ENCODE results near the gene CIBAR2.

The CIBAR2 gene

DNA sequence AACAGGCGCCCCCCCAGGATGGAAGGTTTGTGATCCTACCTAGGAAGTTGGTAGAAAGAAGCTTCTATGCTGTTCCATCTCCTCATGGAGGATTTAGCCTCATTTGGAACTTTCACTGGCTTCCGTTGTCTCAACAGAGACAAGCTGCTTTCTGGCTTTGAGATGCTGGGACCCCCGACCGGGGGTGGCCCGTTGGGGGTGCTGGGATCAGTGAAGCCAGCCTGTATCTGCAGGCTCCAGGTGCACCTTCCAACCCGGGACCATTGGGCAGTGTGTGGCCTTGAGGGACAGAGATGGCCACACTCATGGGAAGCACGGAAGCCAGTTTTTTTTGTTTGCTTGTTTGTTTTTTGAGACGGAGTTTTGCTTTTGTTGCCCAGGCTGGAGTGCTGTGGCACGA, 15.4 kb downstream of the CIBAR2 start:
- no peak for DNase-seq
- no peaks in the 10 kb centered on the region for H3K9me3 Mint-ChIP-seq
- peaks cover 4% of the 10 kb centered on the region for H3K36me3 Mint-ChIP-seq (ENCODE audit: insufficient read depth)
- ATAC-seq (replicated peaks) = no peak
- H3K4me1 Mint-ChIP-seq (ENCODE audit: low read depth in 2 of 2) = peaks cover 4 to 12% of the 10 kb centered on the region in 2 donors
- H3K4me3 Mint-ChIP-seq = no peak overlapping the region
- H3K27ac Mint-ChIP-seq = no peak overlapping the region
- peaks cover 9 to 16% of the 10 kb centered on the region in 2 donors for H3K27me3 Mint-ChIP-seq

GRCh38 chr16:85094812-85095211, 17.5 kb downstream of the CIBAR2 start:
- Mint-ChIP-seq H3K27me3 (peaks cover 9 to 16% of the 10 kb centered on the region in 2 donors), H3K9me3 (no peaks in the 10 kb centered on the region), H3K27ac (no peak overlapping the region), H3K36me3 (ENCODE audit: insufficient read depth) (peaks cover 4% of the 10 kb centered on the region), H3K4me1 (ENCODE audit: low read depth in 2 of 2) (peaks cover 0 to 8% of the 10 kb centered on the region in 2 donors), H3K4me3 (no peak overlapping the region)
- ATAC-seq (replicated peaks) = no peak
- DNase-seq = no peak

DNA sequence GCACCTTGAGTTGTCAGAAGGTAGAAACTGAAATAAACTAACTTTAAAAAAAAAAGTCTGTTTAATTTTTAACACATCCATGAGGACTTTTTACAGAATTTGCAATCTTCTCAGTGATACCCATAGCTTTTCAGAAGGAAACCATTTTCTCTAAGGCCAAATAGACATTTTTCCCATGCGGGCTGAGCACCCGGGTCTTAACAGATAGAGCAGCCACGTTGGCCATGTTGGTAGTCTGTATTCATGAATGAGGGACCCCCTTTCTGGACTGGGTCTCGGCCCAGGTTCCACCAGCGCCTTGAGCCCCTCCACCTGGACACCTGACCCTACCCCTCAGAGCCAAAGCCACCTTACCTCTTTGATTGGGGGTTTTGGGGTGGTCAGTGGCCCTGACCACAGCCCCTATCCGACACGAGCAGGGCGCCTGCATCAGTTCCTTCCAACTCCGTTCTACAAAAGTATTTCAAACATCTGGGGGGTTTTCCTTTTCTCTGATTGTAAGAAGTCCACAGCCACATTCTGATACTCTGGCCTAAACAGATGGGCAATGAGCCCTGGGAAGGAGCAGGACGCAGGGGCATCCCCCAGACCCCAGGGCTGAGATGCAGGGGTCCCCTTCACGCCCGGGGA, 18.0 kb downstream of the CIBAR2 start:
- Mint-ChIP-seq H3K4me3 (no peak overlapping the region), H3K4me1 (ENCODE audit: low read depth in 2 of 2) (peaks cover 0 to 7% of the 10 kb centered on the region in 2 donors), H3K36me3 (ENCODE audit: insufficient read depth) (peaks cover 1% of the 10 kb centered on the region), H3K9me3 (no peaks in the 10 kb centered on the region), H3K27ac (no peak overlapping the region), H3K27me3 (peaks cover 9 to 16% of the 10 kb centered on the region in 2 donors)
- DNase-seq = no peak
- no peak for ATAC-seq (replicated peaks)

DNA sequence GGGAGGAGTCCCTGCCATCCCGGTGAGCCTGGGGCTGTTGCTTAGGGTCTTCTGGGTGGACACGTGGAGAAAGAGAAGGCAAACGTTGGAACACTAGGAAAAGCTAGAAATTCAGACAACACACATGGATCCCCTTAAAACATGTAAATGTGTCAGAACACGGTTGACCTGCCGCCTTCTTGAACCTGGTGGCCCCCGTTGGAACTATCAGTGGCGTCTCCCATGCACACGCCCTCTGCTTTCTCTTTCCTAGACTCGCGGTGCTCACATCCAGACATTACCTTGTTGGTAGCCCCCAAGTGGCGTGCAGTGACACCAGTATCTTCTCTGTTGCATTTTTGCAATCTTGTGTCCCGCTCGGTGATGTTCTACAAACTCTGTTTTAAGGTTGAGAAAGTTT, 18.6 kb downstream of the CIBAR2 start:
- H3K27ac Mint-ChIP-seq = no peak overlapping the region
- no peak for DNase-seq
- H3K4me3 Mint-ChIP-seq = no peak overlapping the region
- H3K9me3 Mint-ChIP-seq = no peaks in the 10 kb centered on the region
- peaks cover 9 to 16% of the 10 kb centered on the region in 2 donors for H3K27me3 Mint-ChIP-seq
- no peak for ATAC-seq (replicated peaks)
- H3K4me1 Mint-ChIP-seq (ENCODE audit: low read depth in 2 of 2) = peaks cover 0 to 4% of the 10 kb centered on the region in 2 donors
- H3K36me3 Mint-ChIP-seq (ENCODE audit: insufficient read depth) = no peaks in the 10 kb centered on the region

GRCh38 chr16:85092851-85093250, 19.4 kb downstream of the CIBAR2 start:
- Mint-ChIP-seq H3K4me3 (no peak overlapping the region), H3K4me1 (ENCODE audit: low read depth in 2 of 2) (peaks cover 0 to 2% of the 10 kb centered on the region in 2 donors), H3K27ac (no peak overlapping the region), H3K9me3 (no peaks in the 10 kb centered on the region), H3K27me3 (peaks cover 9 to 13% of the 10 kb centered on the region in 2 donors), H3K36me3 (ENCODE audit: insufficient read depth) (no peaks in the 10 kb centered on the region)
- ATAC-seq (replicated peaks) (no peak), DNase-seq (no peak)

GRCh38 chr16:85092309-85092708, 20.0 kb downstream of the CIBAR2 start:
- Mint-ChIP-seq H3K27me3 (peaks cover 7 to 9% of the 10 kb centered on the region in 2 donors), H3K4me1 (ENCODE audit: low read depth in 2 of 2) (peaks cover 0 to 2% of the 10 kb centered on the region in 2 donors), H3K4me3 (no peak overlapping the region), H3K9me3 (no peaks in the 10 kb centered on the region), H3K27ac (no peak overlapping the region), H3K36me3 (ENCODE audit: insufficient read depth) (no peaks in the 10 kb centered on the region)
- DNase-seq (no peak), ATAC-seq (replicated peaks) (no peak)

- no peak for ATAC-seq (replicated peaks)
- Mint-ChIP-seq H3K4me3 (no peak overlapping the region), H3K9me3 (no peaks in the 10 kb centered on the region), H3K27me3 (peaks cover 6 to 9% of the 10 kb centered on the region in 2 donors), H3K4me1 (ENCODE audit: low read depth in 2 of 2) (peaks cover 6 to 8% of the 10 kb centered on the region in 2 donors), H3K36me3 (ENCODE audit: insufficient read depth) (peaks cover 4% of the 10 kb centered on the region), H3K27ac (no peak overlapping the region)
- no peak for DNase-seq
These were observed 20.8 kb downstream of the CIBAR2 start for GRCh38 chr16:85091522-85091910.

- peak overlapping the region in 1 of 2 donors; percentile 44 for H3K27ac Mint-ChIP-seq
- peaks cover 8% of the 10 kb centered on the region in 2 donors for H3K4me1 Mint-ChIP-seq (ENCODE audit: low read depth in 2 of 2)
- ATAC-seq (replicated peaks) (no peak), DNase-seq (no peak)
- H3K36me3 Mint-ChIP-seq (ENCODE audit: insufficient read depth) = peaks cover 7% of the 10 kb centered on the region
- no peaks in the 10 kb centered on the region for H3K9me3 Mint-ChIP-seq
- peaks cover 6 to 9% of the 10 kb centered on the region in 2 donors for H3K27me3 Mint-ChIP-seq
- no peak overlapping the region for H3K4me3 Mint-ChIP-seq
These were observed 21.3 kb downstream of the CIBAR2 start for GRCh38 chr16:85090873-85091521.

- H3K27ac Mint-ChIP-seq = peak overlapping the region in 1 of 2 donors; percentile 44
- H3K4me1 Mint-ChIP-seq (ENCODE audit: low read depth in 2 of 2) = peaks cover 8% of the 10 kb centered on the region in 2 donors
- peaks cover 7% of the 10 kb centered on the region for H3K36me3 Mint-ChIP-seq (ENCODE audit: insufficient read depth)
- no peak overlapping the region for H3K4me3 Mint-ChIP-seq
- H3K27me3 Mint-ChIP-seq = peaks cover 6 to 9% of the 10 kb centered on the region in 2 donors
- no peaks in the 10 kb centered on the region for H3K9me3 Mint-ChIP-seq
- no peak for ATAC-seq (replicated peaks)
- no peak for DNase-seq
These were observed 22.1 kb downstream of the CIBAR2 start for GRCh38 chr16:85090181-85090580.

GRCh38 chr16:85089525-85089924, 22.7 kb downstream of the CIBAR2 start:
- Mint-ChIP-seq H3K9me3 (no peaks in the 10 kb centered on the region), H3K27me3 (peaks cover 6 to 9% of the 10 kb centered on the region in 2 donors), H3K4me1 (ENCODE audit: low read depth in 2 of 2) (peaks cover 8% of the 10 kb centered on the region in 2 donors), H3K36me3 (ENCODE audit: insufficient read depth) (peaks cover 7% of the 10 kb centered on the region), H3K4me3 (no peak overlapping the region), H3K27ac (no peak overlapping the region)
- DNase-seq (no peak), ATAC-seq (replicated peaks) (no peak)

DNA sequence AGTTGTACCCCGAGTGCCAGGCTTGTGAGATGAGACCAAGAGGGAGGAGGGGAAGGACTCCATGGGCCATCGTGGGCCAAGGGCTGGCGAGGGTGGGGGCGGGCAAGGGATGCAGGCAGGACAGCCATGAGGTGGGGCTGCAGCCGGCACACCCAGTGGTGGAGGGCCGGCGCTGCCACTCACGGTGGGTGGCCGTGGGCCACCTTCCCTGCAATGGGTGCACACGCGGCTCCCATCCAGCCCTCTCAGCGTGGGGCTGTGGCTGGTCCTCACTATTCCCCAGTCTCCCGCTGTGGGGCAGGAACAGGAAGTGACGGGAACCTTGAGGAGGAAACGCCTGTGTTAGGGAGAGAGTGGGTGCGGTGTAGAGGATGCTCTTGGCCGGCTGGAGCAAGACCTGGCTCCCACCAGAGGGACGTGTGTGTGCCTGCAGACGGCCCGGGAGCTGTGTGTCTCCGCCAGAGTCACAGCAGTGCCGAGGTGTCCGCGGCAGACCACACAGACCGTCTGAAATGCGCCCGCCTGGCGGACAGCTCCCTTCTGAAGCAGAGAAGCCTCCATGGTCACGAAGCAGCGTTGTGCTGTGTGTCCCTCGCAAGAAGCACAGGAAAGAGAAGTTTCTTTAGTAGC, 23.6 kb downstream of the CIBAR2 start:
- DNase-seq = no peak
- Mint-ChIP-seq H3K27me3 (peaks cover 0 to under 1% of the 10 kb centered on the region in 2 donors), H3K4me3 (no peak overlapping the region), H3K27ac (no peak overlapping the region), H3K4me1 (ENCODE audit: low read depth in 2 of 2) (peaks cover 8% of the 10 kb centered on the region in 2 donors), H3K36me3 (ENCODE audit: insufficient read depth) (peaks cover 7% of the 10 kb centered on the region), H3K9me3 (no peaks in the 10 kb centered on the region)
- ATAC-seq (replicated peaks) = no peak

DNA sequence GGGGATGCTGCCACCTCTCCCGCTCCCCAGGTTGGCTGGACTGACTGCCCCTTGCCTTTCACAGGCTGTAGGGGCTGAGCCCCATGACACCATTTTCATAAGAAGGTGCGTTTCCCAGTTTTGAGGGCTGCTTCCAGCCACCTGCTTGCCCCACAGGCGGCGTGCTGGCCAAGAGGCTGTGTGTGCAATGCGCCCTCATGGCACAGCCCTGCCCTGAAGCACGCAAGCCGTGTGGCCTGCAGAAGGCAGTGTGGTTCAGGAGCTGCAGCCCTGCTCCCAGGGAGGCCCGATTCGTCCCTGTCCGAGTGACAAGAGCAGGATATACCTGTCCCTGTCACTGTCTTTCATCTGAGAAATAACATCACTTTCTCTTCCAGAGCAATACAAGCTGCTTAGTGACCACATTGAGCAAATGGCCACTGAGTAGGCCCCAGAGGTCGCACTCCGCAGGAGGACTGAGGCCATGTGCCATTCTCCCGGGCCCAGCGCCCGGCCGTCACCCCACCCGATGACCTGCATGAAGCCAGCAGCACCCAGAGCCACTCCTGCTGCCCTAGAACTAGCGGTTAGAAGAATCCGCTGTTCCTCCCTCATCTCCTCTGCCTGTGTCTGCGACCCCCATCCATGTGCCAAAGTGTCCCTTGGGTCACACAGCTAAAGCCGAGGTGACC, 24.2 kb downstream of the CIBAR2 start:
- no peak for ATAC-seq (replicated peaks)
- H3K36me3 Mint-ChIP-seq (ENCODE audit: insufficient read depth) = peaks cover 7% of the 10 kb centered on the region
- H3K4me3 Mint-ChIP-seq = no peak overlapping the region
- H3K9me3 Mint-ChIP-seq = no peaks in the 10 kb centered on the region
- no peak overlapping the region for H3K27ac Mint-ChIP-seq
- H3K4me1 Mint-ChIP-seq (ENCODE audit: low read depth in 2 of 2) = peaks cover 8% of the 10 kb centered on the region in 2 donors
- no peaks in the 10 kb centered on the region for H3K27me3 Mint-ChIP-seq
- no peak for DNase-seq
